Fibroblast of mammary gland (primary cell): ENCODE results near the gene PTAFR.
A peak's percentile ranks its signal among the peaks of the same experiment; 100 is the strongest.

ENCODE experiments used
- DNase-seq: peaks from one replicate; pipeline ENCODE4 v3.0.0-alpha.2; 2010; ENCODE audit warnings: low read depth
- H3K4me3 ChIP-seq: 2 replicates; pipeline ENCODE4 v1.5.1; 2011; ENCODE audit warnings: low read depth, mild to moderate bottlenecking, low read length, moderate library complexity; ENCODE audit not compliant: control insufficient read depth
- TF ChIP-seq, protein P1 (sequence below): conservative IDR thresholded peaks from 2 replicates; pipeline ENCODE4 v1.5.1; 2011; ENCODE audit warnings: low read depth, low read length, inconsistent platforms; ENCODE audit not compliant: control insufficient read depth, insufficient read depth

PTAFR gene

DNA sequence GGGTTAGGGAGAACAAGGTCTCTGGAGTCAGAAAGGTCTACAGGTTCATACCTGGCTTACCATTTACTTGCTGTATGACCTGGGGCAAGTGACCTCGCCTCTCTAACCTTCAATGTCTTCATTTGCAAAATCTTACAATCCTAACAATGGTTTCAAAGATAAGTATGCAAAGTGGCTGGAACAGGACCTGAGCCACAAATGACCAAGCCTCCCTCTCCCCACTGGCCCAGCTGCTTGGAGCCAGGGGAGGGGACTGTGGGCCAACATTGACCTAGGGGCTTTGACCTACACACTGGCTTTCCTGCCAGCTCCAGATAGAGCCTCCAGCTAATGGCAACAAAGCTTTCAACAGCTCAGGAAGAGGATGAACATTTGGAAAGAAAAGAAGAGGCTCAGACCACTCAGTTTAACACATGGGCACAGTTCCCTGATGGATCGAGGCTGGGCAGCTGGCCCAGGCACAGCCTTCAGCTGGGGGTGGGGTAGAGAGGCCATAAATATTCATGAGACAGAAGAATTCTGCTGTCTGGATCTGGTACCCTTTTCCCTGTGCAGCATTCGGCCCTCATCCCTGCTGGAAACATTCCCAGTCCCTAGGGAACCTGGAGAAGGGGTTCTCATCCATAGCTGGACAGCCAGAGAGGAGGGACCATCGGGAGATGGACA is 12.9 kb downstream of the PTAFR start:
- TF ChIP-seq, protein P1, sequence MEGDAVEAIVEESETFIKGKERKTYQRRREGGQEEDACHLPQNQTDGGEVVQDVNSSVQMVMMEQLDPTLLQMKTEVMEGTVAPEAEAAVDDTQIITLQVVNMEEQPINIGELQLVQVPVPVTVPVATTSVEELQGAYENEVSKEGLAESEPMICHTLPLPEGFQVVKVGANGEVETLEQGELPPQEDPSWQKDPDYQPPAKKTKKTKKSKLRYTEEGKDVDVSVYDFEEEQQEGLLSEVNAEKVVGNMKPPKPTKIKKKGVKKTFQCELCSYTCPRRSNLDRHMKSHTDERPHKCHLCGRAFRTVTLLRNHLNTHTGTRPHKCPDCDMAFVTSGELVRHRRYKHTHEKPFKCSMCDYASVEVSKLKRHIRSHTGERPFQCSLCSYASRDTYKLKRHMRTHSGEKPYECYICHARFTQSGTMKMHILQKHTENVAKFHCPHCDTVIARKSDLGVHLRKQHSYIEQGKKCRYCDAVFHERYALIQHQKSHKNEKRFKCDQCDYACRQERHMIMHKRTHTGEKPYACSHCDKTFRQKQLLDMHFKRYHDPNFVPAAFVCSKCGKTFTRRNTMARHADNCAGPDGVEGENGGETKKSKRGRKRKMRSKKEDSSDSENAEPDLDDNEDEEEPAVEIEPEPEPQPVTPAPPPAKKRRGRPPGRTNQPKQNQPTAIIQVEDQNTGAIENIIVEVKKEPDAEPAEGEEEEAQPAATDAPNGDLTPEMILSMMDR, result no peak
- H3K4me3 ChIP-seq, result no peak overlapping the region
- DNase-seq, result peak; percentile 16

DNA sequence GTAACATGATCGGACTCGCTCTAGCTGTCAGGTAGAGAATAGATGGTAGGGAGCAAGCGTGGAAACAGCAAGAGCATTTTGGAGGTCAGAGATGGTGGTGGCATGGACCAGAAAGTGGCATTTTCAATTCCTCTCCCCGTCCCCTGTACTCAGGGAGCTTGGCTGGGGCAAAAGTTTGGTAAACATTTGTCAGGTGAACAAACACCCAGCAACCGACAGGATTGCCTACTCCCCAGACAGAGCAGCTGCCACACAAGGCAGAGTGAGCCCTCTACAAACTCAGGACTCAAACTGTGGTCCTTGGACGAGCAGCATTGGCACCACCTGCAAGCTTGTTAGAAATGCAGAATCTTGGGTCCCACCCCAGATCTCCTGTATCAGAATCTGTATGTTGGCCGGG is 14.3 kb downstream of the PTAFR start:
- H3K4me3 ChIP-seq, result no peak overlapping the region
- TF ChIP-seq, protein P1, result no peak
- DNase-seq, result no peak

DNA sequence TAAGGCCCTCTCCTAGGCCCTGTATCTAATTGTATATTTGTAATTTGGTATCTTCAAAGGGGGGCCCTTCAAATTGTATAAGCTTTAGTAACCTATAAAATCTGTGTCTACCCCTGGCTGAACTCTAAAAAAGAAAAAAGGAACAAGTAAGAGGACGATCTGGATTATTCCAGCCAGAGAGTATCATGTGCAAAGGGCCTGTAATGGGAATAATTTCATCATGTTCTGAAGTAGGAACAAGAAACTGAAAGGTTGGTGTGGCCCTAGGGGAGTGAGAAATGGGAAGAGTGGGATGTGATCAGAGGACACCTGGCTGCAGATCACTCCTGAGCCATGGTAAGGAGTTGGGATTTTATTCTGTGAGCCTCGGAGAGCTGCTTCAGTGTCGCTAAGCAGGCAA is 14.7 kb downstream of the PTAFR start:
- TF ChIP-seq, protein P1, result no peak
- no peak overlapping the region for H3K4me3 ChIP-seq
- DNase-seq, result no peak

DNA sequence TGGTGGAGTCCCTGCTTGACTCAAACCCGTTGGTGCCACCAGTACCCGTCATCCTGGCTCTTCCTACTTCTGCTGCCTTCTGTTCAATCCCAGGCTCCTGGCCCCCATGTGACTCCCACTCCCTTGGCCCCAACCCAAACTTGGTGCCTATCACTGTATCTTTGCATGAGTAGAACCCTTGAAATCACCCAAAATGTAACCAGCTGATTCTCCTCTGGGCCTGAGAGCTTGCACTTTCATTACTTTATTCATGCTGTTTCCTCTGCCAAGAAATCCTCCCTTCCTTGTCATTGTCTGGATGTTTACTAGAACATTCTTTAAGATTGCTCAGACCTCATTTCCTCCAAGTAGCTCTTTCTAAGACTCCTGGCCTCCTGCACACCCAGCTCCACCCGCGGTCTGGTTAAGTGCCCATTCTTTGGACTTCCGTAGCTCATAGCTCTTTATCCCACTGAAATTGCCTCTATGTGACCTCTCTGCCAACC is 15.7 kb downstream of the PTAFR start:
- no peak overlapping the region for H3K4me3 ChIP-seq
- TF ChIP-seq, protein P1, result no peak
- DNase-seq, result peak; percentile 84

DNA sequence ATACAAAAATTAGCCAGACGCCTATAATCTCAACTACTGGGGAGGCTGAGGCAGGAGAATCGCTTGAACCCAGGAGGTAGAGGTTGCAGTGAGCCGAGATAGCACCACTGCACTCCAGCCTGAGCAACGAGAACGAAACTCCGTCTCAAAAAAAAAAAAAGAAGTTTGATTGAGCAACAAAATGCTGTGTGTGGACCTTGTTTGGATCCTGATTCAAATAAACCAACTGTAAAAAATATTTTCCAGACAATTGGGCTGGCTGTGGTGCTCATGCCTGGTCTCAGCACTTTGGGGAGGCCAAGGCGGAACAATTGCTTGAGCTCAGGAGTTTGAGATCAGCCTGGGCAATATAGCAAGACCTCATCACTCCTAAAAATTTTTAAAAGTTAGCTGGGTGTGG is 16.8 kb downstream of the PTAFR start:
- no peak for DNase-seq
- TF ChIP-seq, protein P1, result no peak
- no peak overlapping the region for H3K4me3 ChIP-seq

DNA sequence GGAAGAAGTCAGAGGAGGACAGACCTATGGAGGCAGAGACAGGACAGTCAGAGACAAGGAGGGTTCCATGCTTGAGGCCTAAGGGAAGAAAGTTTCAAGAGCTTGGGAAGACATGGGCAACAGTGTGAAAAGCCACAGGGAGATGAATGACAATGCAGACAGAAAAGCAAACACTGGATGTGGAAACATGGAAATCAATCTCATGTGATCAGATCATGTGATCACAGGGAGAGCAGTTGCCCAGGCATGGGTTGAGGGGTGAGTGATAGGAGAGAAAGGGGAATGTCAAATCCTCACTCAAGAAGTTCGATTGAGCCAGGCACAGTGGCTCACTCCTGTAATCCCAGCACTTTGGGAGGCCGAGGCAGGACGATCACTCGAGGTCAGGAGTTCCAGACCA is 17.2 kb downstream of the PTAFR start:
- no peak overlapping the region for H3K4me3 ChIP-seq
- TF ChIP-seq, protein P1, result no peak
- no peak for DNase-seq
